HG03378 (cell line): ENCODE measurements around the gene KCNAB2.

Experiments used
- ATAC-seq: cut with Tn5 transposase; IDR thresholded peaks from one replicate; pipeline ENCODE4 v1.9.1; 2021; ENCODE audit warnings: mild to moderate bottlenecking, moderate library complexity; ENCODE audit not compliant: unreplicated experiment

KCNAB2 gene

GRCh38 chr1:6094801-6095505 is 49.3 kb downstream of the KCNAB2 start:
- no peak for ATAC-seq

DNA sequence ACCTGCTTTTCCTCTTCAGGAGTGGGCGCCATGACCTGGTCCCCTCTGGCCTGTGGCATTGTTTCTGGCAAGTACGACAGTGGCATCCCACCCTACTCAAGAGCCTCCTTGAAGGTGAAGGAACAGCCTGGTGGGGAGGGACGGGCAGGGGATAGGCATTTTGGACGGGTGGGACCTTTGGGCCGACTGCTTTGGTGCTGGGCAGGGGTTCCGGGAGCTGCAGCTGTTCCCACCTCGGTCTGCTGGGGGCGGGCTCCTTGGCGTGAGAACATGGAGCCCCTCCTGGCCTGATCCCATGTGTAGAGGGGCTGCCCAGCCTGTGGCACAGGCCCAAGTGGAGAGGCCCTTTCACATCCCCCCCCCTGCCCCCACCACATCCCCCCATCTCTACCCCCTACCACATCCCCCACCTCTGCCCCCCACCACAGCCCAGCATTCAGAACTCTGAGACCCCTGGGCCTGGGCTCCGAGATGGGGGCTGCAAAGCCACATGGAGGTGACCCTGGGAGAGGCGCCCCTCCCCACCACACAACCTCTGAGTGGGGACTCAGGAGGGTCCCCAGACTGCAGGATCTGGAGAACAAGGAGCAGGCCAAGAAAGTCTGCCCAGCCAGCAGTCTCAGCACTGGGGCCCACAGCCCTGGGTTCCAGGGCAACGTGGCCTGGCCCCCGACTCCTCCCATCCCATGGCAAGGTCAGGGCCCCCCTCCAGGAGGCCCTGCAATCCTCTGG is 50.0 kb downstream of the KCNAB2 start:
- no peak for ATAC-seq

DNA sequence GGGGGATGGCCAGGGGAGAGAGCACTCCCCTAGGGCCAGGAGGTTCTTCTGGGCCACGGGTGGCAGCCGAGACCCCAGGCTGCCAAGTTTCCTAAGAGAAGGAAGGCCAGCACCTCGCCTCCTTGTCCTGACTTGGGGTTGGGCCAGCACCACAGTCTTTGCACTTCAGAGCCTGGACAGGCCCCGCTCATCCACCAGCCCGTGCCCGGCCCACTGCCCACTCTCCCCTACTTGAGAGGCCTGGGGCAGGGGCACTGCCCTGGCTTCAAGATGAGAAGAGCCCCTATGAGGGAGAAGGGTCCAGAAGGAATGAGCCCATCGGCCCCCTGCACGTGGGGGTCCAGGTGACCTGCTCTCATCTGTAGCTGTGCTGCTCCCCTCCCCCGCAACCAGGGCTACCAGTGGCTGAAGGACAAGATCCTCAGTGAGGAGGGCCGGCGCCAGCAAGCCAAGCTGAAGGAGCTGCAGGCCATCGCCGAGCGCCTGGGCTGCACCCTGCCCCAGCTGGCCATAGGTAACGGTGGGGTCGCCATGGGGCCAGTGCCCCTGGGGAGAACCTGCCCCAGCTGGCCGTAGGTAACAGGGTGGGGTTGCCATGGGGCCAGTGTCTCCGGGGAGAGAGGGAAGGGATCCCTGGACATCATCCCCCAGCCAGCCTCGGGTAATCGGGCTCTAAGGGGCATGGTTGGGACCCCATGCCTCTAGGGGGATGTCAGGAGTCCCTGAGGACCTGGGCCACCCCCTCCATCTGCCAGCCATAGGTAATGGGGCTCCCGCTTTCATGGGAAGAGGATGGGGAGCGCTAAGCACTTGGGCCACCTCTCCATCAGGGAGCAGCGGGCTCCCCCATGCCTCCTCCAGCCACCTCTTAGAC is 50.8 kb downstream of the KCNAB2 start:
- ATAC-seq: no peak

- ATAC-seq: no peak
Observed at GRCh38 chr1:6097117-6097595, 51.5 kb downstream of the KCNAB2 start.

DNA sequence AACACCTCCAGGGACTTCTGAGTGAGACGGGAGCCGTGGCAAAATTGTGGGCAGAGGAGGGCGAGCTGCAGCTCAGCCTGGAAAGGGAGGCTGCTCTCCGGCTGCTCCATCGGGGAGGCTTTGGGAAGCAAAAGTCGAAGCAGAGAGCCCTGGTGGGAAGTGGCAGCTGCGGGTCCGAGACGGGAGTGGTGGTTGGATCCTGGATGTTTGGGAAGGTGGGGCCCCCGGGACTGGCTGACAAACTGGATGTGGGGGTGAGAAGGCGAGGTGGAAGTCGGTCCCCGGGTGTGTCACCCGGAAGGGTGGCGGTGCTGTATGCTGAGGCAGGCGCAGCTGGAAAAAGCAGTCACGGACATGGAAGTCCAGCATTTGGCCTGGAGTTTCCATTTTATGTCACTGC is 52.1 kb downstream of the KCNAB2 start:
- ATAC-seq: no peak

DNA sequence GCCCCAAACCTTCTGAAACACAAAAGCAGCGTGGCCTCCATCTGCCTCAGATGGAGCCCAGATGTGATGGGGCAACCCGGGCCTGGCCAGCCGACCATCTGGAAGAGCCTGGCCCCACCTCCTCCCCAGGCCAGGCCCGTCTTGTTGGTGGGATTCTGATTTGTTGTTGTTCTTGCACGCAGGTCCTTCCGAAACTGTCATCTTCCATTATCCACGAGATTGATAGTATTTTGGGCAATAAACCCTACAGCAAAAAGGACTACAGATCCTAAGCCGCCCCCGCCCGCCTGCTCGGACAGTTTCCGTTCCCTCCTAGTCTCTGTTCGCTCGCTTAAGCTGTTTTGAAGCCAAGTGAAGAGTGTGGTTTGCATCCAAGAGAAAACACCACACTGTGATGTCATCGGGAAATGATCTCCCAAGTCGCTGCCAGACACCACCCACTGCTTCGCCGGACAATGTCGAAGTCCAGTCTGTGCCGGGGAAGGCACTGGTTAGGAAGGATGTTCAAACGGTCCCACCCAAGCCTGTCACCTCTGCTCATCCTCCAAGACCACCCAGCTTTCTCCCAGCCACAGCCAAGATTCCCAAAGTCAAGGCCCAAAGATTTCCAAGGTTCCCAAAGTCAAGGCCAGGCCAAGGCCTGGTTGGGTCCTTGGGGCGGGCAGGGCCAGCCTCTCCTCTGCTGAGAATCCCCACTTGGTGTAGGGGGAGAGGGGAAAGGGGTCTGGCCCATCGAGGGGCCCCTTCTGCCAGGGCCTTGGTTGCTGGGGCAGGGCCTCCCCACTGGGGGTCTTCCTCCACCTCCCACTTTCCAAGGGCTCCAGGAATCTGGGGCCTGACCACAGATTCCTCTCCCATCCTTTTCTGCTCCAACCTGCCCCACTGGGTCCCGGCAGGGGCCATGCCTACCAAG is 52.9 kb downstream of the KCNAB2 start:
- ATAC-seq: no peak

- no peak for ATAC-seq
Observed at GRCh38 chr1:6099297-6099696, 53.6 kb downstream of the KCNAB2 start.

- ATAC-seq: no peak
Observed at GRCh38 chr1:6099787-6100765, 54.4 kb downstream of the KCNAB2 start.

DNA sequence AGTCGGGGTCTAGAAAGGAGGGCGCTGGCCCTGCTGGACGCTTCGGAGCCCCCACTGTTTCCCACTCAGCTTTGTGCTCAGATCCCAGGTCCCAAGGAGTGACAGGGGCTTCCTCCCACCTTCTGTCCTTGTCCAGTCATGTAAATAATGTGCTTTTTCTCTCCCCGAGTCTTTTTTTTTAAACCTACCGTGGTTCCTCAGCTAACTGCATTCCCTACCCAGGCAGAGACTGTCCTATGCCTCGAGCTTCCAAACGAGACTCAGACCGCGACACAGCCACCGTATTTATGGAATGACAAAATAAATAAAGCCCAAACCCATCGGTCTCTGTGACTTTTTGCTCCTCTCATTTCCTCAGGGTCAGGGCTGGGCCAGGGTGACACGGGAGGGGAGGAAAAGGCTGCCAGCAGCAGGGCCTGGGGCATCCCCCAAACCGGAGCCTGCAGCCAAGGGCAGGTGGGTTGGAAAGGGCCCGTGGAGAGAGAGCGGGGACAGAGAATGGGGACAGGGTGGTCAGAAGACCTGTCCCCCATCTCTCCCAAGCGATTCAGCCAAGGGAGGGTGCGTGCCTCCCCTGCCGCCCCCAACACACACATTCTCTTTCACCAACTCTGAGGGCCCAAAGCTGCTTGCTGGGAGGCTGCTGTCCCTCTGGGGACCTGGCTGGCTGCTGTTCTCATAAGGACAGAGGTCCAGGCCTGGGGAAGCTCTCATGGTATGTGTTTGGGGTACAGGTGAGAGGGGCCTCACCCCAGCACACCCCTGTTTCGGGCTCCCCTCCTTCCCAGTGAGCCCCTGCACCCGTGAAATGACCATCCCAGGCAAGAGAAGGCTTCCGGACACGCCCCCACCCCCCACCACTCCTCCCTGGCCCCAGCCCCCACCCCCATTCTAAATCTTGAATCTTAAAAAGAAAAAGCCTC is 55.4 kb downstream of the KCNAB2 start:
- ATAC-seq: no peak

GRCh38 chr1:6101826-6102531 is 56.3 kb downstream of the KCNAB2 start:
- ATAC-seq: no peak

GRCh38 chr1:6102532-6102845 is 56.8 kb downstream of the KCNAB2 start:
- no peak for ATAC-seq

- no peak for ATAC-seq
Observed at GRCh38 chr1:6103111-6103853, 57.6 kb downstream of the KCNAB2 start.

DNA sequence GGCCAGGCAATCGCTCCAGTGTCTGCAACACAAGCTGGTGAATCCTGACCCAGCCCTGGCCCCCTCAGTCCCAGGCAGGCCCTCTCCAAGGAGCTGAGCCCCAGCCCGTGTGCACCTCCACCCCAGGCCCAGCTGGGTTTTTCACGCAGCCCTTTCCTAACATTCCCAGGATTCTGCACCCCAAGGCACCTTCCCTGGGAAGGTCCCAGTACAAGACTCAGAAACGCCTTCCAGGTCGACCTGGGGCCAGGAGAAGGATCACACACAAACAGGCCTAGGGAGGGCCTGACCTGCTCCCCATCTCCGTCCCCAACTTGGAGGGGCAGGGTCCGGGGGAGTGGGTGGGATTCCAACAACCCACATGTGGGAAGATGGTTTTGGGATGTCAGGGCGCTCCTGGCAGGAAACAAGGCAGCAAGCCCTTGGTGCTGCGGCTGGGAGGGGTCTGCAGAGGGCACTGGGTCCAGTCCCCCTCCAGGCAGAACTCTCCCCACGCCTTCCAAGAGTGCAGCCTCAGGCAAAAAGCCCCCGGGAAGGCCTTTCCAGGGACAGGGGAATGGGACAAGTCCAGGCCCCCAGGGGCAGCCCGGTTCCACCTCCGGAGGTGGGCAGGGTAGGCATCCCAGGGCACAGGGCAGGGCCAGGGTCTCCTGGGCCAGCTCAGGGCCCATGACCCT is 58.3 kb downstream of the KCNAB2 start:
- ATAC-seq: no peak

- no peak for ATAC-seq
Observed at GRCh38 chr1:6104631-6105030, 58.9 kb downstream of the KCNAB2 start.

GRCh38 chr1:6105218-6105679 is 59.6 kb downstream of the KCNAB2 start:
- no peak for ATAC-seq

DNA sequence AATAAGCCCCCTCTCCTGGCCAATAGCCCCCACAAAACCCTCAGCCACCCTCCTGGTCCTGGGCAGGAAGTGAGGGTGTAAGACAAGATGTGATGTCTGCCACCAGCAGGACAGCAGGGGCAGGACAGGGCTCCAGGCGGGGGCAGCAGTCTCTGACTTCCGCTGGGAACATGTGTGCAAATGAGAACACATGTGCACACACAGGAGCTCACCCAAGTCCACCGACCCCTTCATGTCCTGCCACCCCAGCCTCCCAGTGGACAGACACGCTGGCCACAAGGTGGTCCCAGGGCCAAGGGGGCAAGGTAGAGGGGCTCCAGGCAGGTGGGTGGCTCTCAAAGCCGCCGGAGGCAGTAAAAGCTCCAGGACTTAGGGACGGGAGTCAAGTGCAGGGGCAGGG is 60.1 kb downstream of the KCNAB2 start:
- no peak for ATAC-seq
